HepG2 (cell line): ENCODE results near the gene TCFL5. TPM values are rescaled to one million over a fixed set of nuclear protein-coding genes. Genes with fewer than 3 reads are reported as not detected.

Experiments
- BRF2 ChIP-seq: sonication (generic); formaldehyde crosslinking; IDR thresholded peaks from 2 replicates; pipeline ENCODE4 v1.8.1; 2022; ENCODE audit warnings: mild to moderate bottlenecking, missing genetic modification reagents
- CEBPB ChIP-seq: IDR thresholded peaks from 2 replicates; pipeline ENCODE4 v1.6.1; 2011; ENCODE audit warnings: low read depth, low read length, improper control_type of control experiment, borderline replicate concordance
- CENPT ChIP-seq: sonication (generic); formaldehyde crosslinking; IDR thresholded peaks from 2 replicates; pipeline ENCODE4 v1.8.0; 2022; ENCODE audit warnings: low read depth, mild to moderate bottlenecking, moderate library complexity, missing genetic modification reagents
- DR1 ChIP-seq: sonication (generic); formaldehyde crosslinking; IDR thresholded peaks from 2 replicates; pipeline ENCODE4 v1.8.0; 2021; ENCODE audit warnings: mild to moderate bottlenecking, missing genetic modification reagents, inconsistent platforms
- EP300 ChIP-seq, 3 experiments: sonication (generic) in 1 of 3; formaldehyde crosslinking in 1 of 3; IDR thresholded peaks; 2 replicates each; pipeline versions ENCODE4 v1.5.1 to v1.6.1; 2011 to 2020; ENCODE audit warnings: low read depth in 2 of 3, low read length in 2 of 3, borderline replicate concordance in 1 of 3, improper control_type of control experiment in 1 of 3, mild to moderate bottlenecking in 1 of 3, missing genetic modification reagents in 1 of 3, moderate library complexity in 1 of 3
- FOXM1 ChIP-seq: sonication (generic); formaldehyde crosslinking; IDR thresholded peaks from 2 replicates; pipeline ENCODE4 v1.5.0; 2020; ENCODE audit warnings: missing genetic modification reagents
- HNRNPUL1 ChIP-seq: fragments of 200-400 bp; formaldehyde crosslinking; IDR thresholded peaks from 2 replicates; pipeline ENCODE4 v1.6.1; 2017; ENCODE audit warnings: low read depth, mild to moderate bottlenecking, low read length, moderate library complexity
- HOXA3 ChIP-seq: sonication (generic); formaldehyde crosslinking; IDR thresholded peaks from 2 replicates; pipeline ENCODE4 v1.5.0; 2020; ENCODE audit warnings: missing genetic modification reagents
- MEF2D ChIP-seq: sonication (generic); formaldehyde crosslinking; IDR thresholded peaks from 2 replicates; pipeline ENCODE4 v1.5.1; 2020; ENCODE audit warnings: mild to moderate bottlenecking, missing genetic modification reagents
- SETDB1 ChIP-seq: sonication (generic); formaldehyde crosslinking; IDR thresholded peaks from 2 replicates; pipeline ENCODE4 v1.5.1; 2020; ENCODE audit warnings: missing genetic modification reagents, mild to moderate bottlenecking, borderline replicate concordance
- SNAI1 ChIP-seq: sonication (generic); formaldehyde crosslinking; IDR thresholded peaks from 2 replicates; pipeline ENCODE4 v1.5.0; 2020; ENCODE audit warnings: mild to moderate bottlenecking, missing genetic modification reagents, borderline replicate concordance
- YEATS4 ChIP-seq: sonication (generic); formaldehyde crosslinking; IDR thresholded peaks from 2 replicates; pipeline ENCODE4 v1.4.0; 2020; ENCODE audit warnings: missing genetic modification reagents, borderline replicate concordance
- ZBTB7B ChIP-seq: sonication (generic); formaldehyde crosslinking; IDR thresholded peaks from 2 replicates; pipeline ENCODE4 v1.4.0; 2020; ENCODE audit warnings: missing genetic modification reagents
- ZMYM4 ChIP-seq: sonication (generic); formaldehyde crosslinking; IDR thresholded peaks from 2 replicates; pipeline ENCODE4 v1.8.1; 2023; ENCODE audit warnings: mild to moderate bottlenecking, missing genetic modification reagents
- ZNF180 ChIP-seq: sonication (generic); formaldehyde crosslinking; IDR thresholded peaks from 2 replicates; pipeline ENCODE4 v1.4.0; 2020; ENCODE audit warnings: low read depth, missing genetic modification reagents, borderline replicate concordance
- ZNF343 ChIP-seq: sonication (generic); formaldehyde crosslinking; IDR thresholded peaks from 2 replicates; pipeline ENCODE4 v1.4.0; 2020; ENCODE audit warnings: mild to moderate bottlenecking, missing genetic modification reagents
- ZNF513 ChIP-seq: sonication (generic); formaldehyde crosslinking; conservative IDR thresholded peaks from 2 replicates; pipeline ENCODE4 v1.5.0; 2020; ENCODE audit warnings: missing genetic modification reagents
- ZNF749 ChIP-seq: sonication (generic); formaldehyde crosslinking; IDR thresholded peaks from 2 replicates; pipeline ENCODE4 v1.8.0; 2022; ENCODE audit warnings: mild to moderate bottlenecking, missing genetic modification reagents, moderate library complexity, borderline replicate concordance
- ZNF879 ChIP-seq: sonication (generic); formaldehyde crosslinking; IDR thresholded peaks from 2 replicates; pipeline ENCODE4 v1.8.1; 2023; ENCODE audit warnings: missing genetic modification reagents
- polyA plus RNA-seq, 8 experiments: library from polyadenylated mRNA; depleted of rRNA in 3 of 8; stranded (reverse) in 7 of 8; unstranded in 1 of 8; fragments of >200 nt; fragmentation: Illumina TruSeq in 4 of 8; extraction: Trizol in 4 of 8; gene quantifications; 2 replicates each; pipeline versions ENCODE4 v1.2.1 to v1.2.3, GENCODE V29; 2011 to 2016; ENCODE audit warnings: low read depth in 4 of 8, missing spikeins in 1 of 8, mixed read lengths in 1 of 8; ENCODE audit not compliant: insufficient read depth in 1 of 8
- total RNA-seq, 5 experiments: library from RNA; depleted of rRNA; stranded (reverse); fragments of >200 nt; fragmentation: Illumina TruSeq; extraction: Trizol; gene quantifications; 2 replicates each; pipeline ENCODE4 v1.2.3, GENCODE V29; 2016; ENCODE audit warnings: low read depth in 1 of 5
- TF ChIP-seq, protein P1 (sequence below), 2 experiments: sonication (generic) in 1 of 2; formaldehyde crosslinking in 1 of 2; IDR thresholded peaks; 2 replicates each; pipeline versions ENCODE4 v1.4.0 to v1.6.1; 2016 to 2020; ENCODE audit warnings: borderline replicate concordance in 1 of 2, low read depth in 1 of 2, mild to moderate bottlenecking in 1 of 2, missing genetic modification reagents in 1 of 2
- TF ChIP-seq, protein P2 (sequence below): sonication (generic); formaldehyde crosslinking; IDR thresholded peaks from 2 replicates; pipeline ENCODE4 v1.4.0; 2020; ENCODE audit warnings: mild to moderate bottlenecking, missing genetic modification reagents

Gene TCFL5
- total and polyA plus RNA-seq, 2 of the 13 experiments (the other 11 are each of a cell fraction or from before 2014, with no cell fraction given) = 14.8 to 20.0 TPM

- TF ChIP-seq ZNF180 (CRISPR knock-in tag) = no peak
- TF ChIP-seq BRF2 (CRISPR knock-in tag) = no peak
- no peak for TF ChIP-seq EP300 (IDR thresholded peaks at IDR 0.05; ENCODE audit: low read depth in 2 of 2, low read length in 2 of 2)
- TF ChIP-seq EP300 (CRISPR knock-in tag; IDR thresholded peaks at IDR 0.05; ENCODE audit: borderline replicate concordance) = no peak; the same call in 1 of the 2 replicates
- TF ChIP-seq HNRNPUL1 = no peak
- TF ChIP-seq, protein P1, sequence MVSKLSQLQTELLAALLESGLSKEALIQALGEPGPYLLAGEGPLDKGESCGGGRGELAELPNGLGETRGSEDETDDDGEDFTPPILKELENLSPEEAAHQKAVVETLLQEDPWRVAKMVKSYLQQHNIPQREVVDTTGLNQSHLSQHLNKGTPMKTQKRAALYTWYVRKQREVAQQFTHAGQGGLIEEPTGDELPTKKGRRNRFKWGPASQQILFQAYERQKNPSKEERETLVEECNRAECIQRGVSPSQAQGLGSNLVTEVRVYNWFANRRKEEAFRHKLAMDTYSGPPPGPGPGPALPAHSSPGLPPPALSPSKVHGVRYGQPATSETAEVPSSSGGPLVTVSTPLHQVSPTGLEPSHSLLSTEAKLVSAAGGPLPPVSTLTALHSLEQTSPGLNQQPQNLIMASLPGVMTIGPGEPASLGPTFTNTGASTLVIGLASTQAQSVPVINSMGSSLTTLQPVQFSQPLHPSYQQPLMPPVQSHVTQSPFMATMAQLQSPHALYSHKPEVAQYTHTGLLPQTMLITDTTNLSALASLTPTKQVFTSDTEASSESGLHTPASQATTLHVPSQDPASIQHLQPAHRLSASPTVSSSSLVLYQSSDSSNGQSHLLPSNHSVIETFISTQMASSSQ (IDR thresholded peaks at IDR 0.05; ENCODE audit: low read depth) = no peak
- TF ChIP-seq, protein P1 (CRISPR knock-in tag; IDR thresholded peaks at IDR 0.05; ENCODE audit: borderline replicate concordance) = peak; percentile 34
- peak; percentile 92 for TF ChIP-seq ZNF343 (CRISPR knock-in tag)
- peak; percentile 65 for TF ChIP-seq MEF2D (CRISPR knock-in tag)
- TF ChIP-seq, protein P2, sequence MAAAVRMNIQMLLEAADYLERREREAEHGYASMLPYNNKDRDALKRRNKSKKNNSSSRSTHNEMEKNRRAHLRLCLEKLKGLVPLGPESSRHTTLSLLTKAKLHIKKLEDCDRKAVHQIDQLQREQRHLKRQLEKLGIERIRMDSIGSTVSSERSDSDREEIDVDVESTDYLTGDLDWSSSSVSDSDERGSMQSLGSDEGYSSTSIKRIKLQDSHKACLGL (CRISPR knock-in tag) = peak; percentile 78
- peak; percentile 40; the same call in 1 of the 2 replicates for TF ChIP-seq ZMYM4 (CRISPR knock-in tag)
- 0 out of 2 replicates have a peak, but pooled peaks have one; percentile 20 for TF ChIP-seq ZNF879 (CRISPR knock-in tag)
- no peak for TF ChIP-seq FOXM1 (CRISPR knock-in tag)
- TF ChIP-seq SETDB1 = no peak
- TF ChIP-seq ZNF513 (CRISPR knock-in tag) = no peak; the same call in 1 of the 2 replicates
- peak; percentile 73; the same call in 1 of the 2 replicates for TF ChIP-seq SNAI1 (CRISPR knock-in tag)
- TF ChIP-seq CENPT (CRISPR knock-in tag) = no peak
- TF ChIP-seq HOXA3 (CRISPR knock-in tag) = peak; percentile 55
- TF ChIP-seq YEATS4 (CRISPR knock-in tag) = peak; percentile 9; the same call in 1 of the 2 replicates
- TF ChIP-seq ZNF749 (CRISPR knock-in tag) = no peak; the same call in 1 of the 2 replicates
- peak; percentile 94 for TF ChIP-seq ZBTB7B
- no peak for TF ChIP-seq CEBPB
- TF ChIP-seq DR1 (CRISPR knock-in tag) = peak; percentile 68
Measured at GRCh38 chr20:62794007-62794724, 67.5 kb downstream of the TCFL5 start (continued).
